ENCODE results near the gene CHD9.

The CHD9 gene

GRCh38 chr16:53209877-53210276 lies 155.1 kb downstream of the CHD9 start:
- no peak overlapping the region for H3K4me3 ChIP-seq (ENCODE audit: low read depth, low read length, poor library complexity, severe bottlenecking)
- H3K9me3 ChIP-seq (ENCODE audit: low read length) = no peaks in the 10 kb centered on the region
- no peak overlapping the region for H3K27ac ChIP-seq (ENCODE audit: low read depth, low read length, poor library complexity, severe bottlenecking)
- no peak overlapping the region for H3K4me2 ChIP-seq (ENCODE audit: low read length)
- peaks cover 7% of the 10 kb centered on the region; the same call in 1 of the 2 replicates for H3K36me3 ChIP-seq (ENCODE audit: insufficient read depth, low read length)
- 0 out of 2 replicates have a peak, but pooled peaks cover 3% of the 10 kb centered on the region for H3F3A ChIP-seq (ENCODE audit: insufficient read depth, low read length)
- no peaks in the 10 kb centered on the region for H4K20me1 ChIP-seq (ENCODE audit: insufficient read depth, low read length)
- H3K79me2 ChIP-seq (ENCODE audit: insufficient read depth, low read length) = peaks cover 6% of the 10 kb centered on the region; the same call in 1 of the 2 replicates
- no peaks in the 10 kb centered on the region for H3K27me3 ChIP-seq (ENCODE audit: insufficient read depth, low read length)
- H3K9me2 ChIP-seq (ENCODE audit: low read depth, low read length) = no peaks in the 10 kb centered on the region
- peaks cover 24% of the 10 kb centered on the region for H3K4me1 ChIP-seq (ENCODE audit: insufficient read depth, low read length, severe bottlenecking)
- no peak overlapping the region for H2AFZ ChIP-seq (ENCODE audit: low read length)
- TF ChIP-seq EZH2 (IDR thresholded peaks at IDR 0.05; ENCODE audit: borderline replicate concordance, low read length) = no peak
- TF ChIP-seq CTCF (IDR thresholded peaks at IDR 0.05; ENCODE audit: low read length) = no peak
- H3K9ac ChIP-seq (ENCODE audit: low read length) = no peak overlapping the region

- H2AFZ ChIP-seq (ENCODE audit: low read length) = no peak overlapping the region
- no peak overlapping the region for H3K4me2 ChIP-seq (ENCODE audit: low read length)
- H3F3A ChIP-seq (ENCODE audit: insufficient read depth, low read length) = no peaks in the 10 kb centered on the region
- no peaks in the 10 kb centered on the region for H3K9me3 ChIP-seq (ENCODE audit: low read length)
- H3K36me3 ChIP-seq (ENCODE audit: insufficient read depth, low read length) = peaks cover 7% of the 10 kb centered on the region; the same call in 1 of the 2 replicates
- H3K4me1 ChIP-seq (ENCODE audit: insufficient read depth, low read length, severe bottlenecking) = peaks cover 24% of the 10 kb centered on the region
- no peaks in the 10 kb centered on the region for H3K9me2 ChIP-seq (ENCODE audit: low read depth, low read length)
- H4K20me1 ChIP-seq (ENCODE audit: insufficient read depth, low read length) = no peaks in the 10 kb centered on the region
- H3K27me3 ChIP-seq (ENCODE audit: insufficient read depth, low read length) = no peaks in the 10 kb centered on the region
- H3K9ac ChIP-seq (ENCODE audit: low read length) = no peak overlapping the region
- H3K4me3 ChIP-seq (ENCODE audit: low read depth, low read length, poor library complexity, severe bottlenecking) = no peak overlapping the region
- H3K27ac ChIP-seq (ENCODE audit: low read depth, low read length, poor library complexity, severe bottlenecking) = no peak overlapping the region
- TF ChIP-seq CTCF (IDR thresholded peaks at IDR 0.05; ENCODE audit: low read length) (no peak), EZH2 (IDR thresholded peaks at IDR 0.05; ENCODE audit: borderline replicate concordance, low read length) (no peak)
- peaks cover 6% of the 10 kb centered on the region; the same call in 1 of the 2 replicates for H3K79me2 ChIP-seq (ENCODE audit: insufficient read depth, low read length)
Measured at GRCh38 chr16:53211253-53211652, 156.5 kb downstream of the CHD9 start.

GRCh38 chr16:53212893-53213223 lies 158.1 kb downstream of the CHD9 start:
- Histone ChIP-seq H3K4me1 (ENCODE audit: insufficient read depth, low read length, severe bottlenecking) (peaks cover 9% of the 10 kb centered on the region), H3K27ac (ENCODE audit: low read depth, low read length, poor library complexity, severe bottlenecking) (no peak overlapping the region), H3K4me3 (ENCODE audit: low read depth, low read length, poor library complexity, severe bottlenecking) (no peak overlapping the region), H3K79me2 (ENCODE audit: insufficient read depth, low read length) (peaks cover 6% of the 10 kb centered on the region; the same call in 1 of the 2 replicates), H4K20me1 (ENCODE audit: insufficient read depth, low read length) (no peaks in the 10 kb centered on the region), H3K36me3 (ENCODE audit: insufficient read depth, low read length) (peaks cover 7% of the 10 kb centered on the region; the same call in 1 of the 2 replicates), H3K9ac (ENCODE audit: low read length) (no peak overlapping the region), H2AFZ (ENCODE audit: low read length) (no peak overlapping the region), H3F3A (ENCODE audit: insufficient read depth, low read length) (no peaks in the 10 kb centered on the region), H3K27me3 (ENCODE audit: insufficient read depth, low read length) (no peaks in the 10 kb centered on the region), H3K9me2 (ENCODE audit: low read depth, low read length) (no peaks in the 10 kb centered on the region), H3K4me2 (ENCODE audit: low read length) (no peak overlapping the region), H3K9me3 (ENCODE audit: low read length) (no peaks in the 10 kb centered on the region)
- TF ChIP-seq CTCF (IDR thresholded peaks at IDR 0.05; ENCODE audit: low read length) = no peak
- no peak for TF ChIP-seq EZH2 (IDR thresholded peaks at IDR 0.05; ENCODE audit: borderline replicate concordance, low read length)

Measured in OCI-LY1 (cell line).